Activated naive CD8-positive, alpha-beta T cell (primary cell): ENCODE results near the gene RAB20.
"Not testable (repeated sequence)": the region's sequence is repeated elsewhere in the genome, so short reads cannot be mapped to it uniquely, and the experiment has no call there.

ENCODE experiments used
- H3K27ac Mint-ChIP-seq: one replicate; pipeline ENCODE4 v1.8.0; 2021; ENCODE audit warnings: mixed read lengths
- H3K27me3 Mint-ChIP-seq: one replicate; pipeline ENCODE4 v1.8.0; 2021; ENCODE audit warnings: mixed read lengths
- H3K36me3 Mint-ChIP-seq: one replicate; pipeline ENCODE4 v1.8.0; 2021; ENCODE audit warnings: mixed read lengths
- H3K4me1 Mint-ChIP-seq: one replicate; pipeline ENCODE4 v1.8.0; 2021; ENCODE audit warnings: low read depth, mixed read lengths
- H3K4me3 Mint-ChIP-seq: one replicate; pipeline ENCODE4 v1.8.0; 2021; ENCODE audit warnings: mild to moderate bottlenecking, mixed read lengths
- H3K9me3 Mint-ChIP-seq: one replicate; pipeline ENCODE4 v1.8.0; 2021; ENCODE audit warnings: low read depth, mixed read lengths

Gene RAB20

GRCh38 chr13:110533771-110534670 is 27.5 kb downstream of the RAB20 start:
- no peaks in the 10 kb centered on the region for H3K36me3 Mint-ChIP-seq
- no peak overlapping the region for H3K27ac Mint-ChIP-seq
- no peaks in the 10 kb centered on the region for H3K27me3 Mint-ChIP-seq
- no peaks in the 10 kb centered on the region for H3K9me3 Mint-ChIP-seq
- peaks cover 10% of the 10 kb centered on the region for H3K4me1 Mint-ChIP-seq
- H3K4me3 Mint-ChIP-seq: no peak overlapping the region

- not testable (repeated sequence) for H3K36me3 Mint-ChIP-seq, H3K9me3 Mint-ChIP-seq, H3K4me3 Mint-ChIP-seq, H3K27ac Mint-ChIP-seq, H3K4me1 Mint-ChIP-seq, H3K27me3 Mint-ChIP-seq
These were observed 29.3 kb downstream of the RAB20 start for GRCh38 chr13:110532258-110532657.

- H3K4me1 Mint-ChIP-seq: peaks cover 3% of the 10 kb centered on the region
- H3K27me3 Mint-ChIP-seq: no peaks in the 10 kb centered on the region
- no peaks in the 10 kb centered on the region for H3K36me3 Mint-ChIP-seq
- H3K27ac Mint-ChIP-seq: no peak overlapping the region
- H3K4me3 Mint-ChIP-seq: no peak overlapping the region
- H3K9me3 Mint-ChIP-seq: no peaks in the 10 kb centered on the region
These were observed 29.8 kb downstream of the RAB20 start for GRCh38 chr13:110531671-110532083.

GRCh38 chr13:110531100-110531499 is 30.4 kb downstream of the RAB20 start:
- H3K36me3 Mint-ChIP-seq: no peaks in the 10 kb centered on the region
- no peak overlapping the region for H3K4me3 Mint-ChIP-seq
- no peaks in the 10 kb centered on the region for H3K27me3 Mint-ChIP-seq
- peaks cover 2% of the 10 kb centered on the region for H3K4me1 Mint-ChIP-seq
- no peaks in the 10 kb centered on the region for H3K9me3 Mint-ChIP-seq
- H3K27ac Mint-ChIP-seq: no peak overlapping the region

GRCh38 chr13:110529522-110530311 is 31.8 kb downstream of the RAB20 start:
- no peak overlapping the region for H3K4me3 Mint-ChIP-seq
- H3K9me3 Mint-ChIP-seq: no peaks in the 10 kb centered on the region
- peaks cover 15% of the 10 kb centered on the region for H3K4me1 Mint-ChIP-seq
- H3K27me3 Mint-ChIP-seq: no peaks in the 10 kb centered on the region
- no peaks in the 10 kb centered on the region for H3K36me3 Mint-ChIP-seq
- H3K27ac Mint-ChIP-seq: no peak overlapping the region

GRCh38 chr13:110528911-110529310 is 32.6 kb downstream of the RAB20 start:
- no peaks in the 10 kb centered on the region for H3K36me3 Mint-ChIP-seq
- H3K27ac Mint-ChIP-seq: no peak overlapping the region
- no peak overlapping the region for H3K4me3 Mint-ChIP-seq
- H3K9me3 Mint-ChIP-seq: no peaks in the 10 kb centered on the region
- H3K4me1 Mint-ChIP-seq: peaks cover 22% of the 10 kb centered on the region
- no peaks in the 10 kb centered on the region for H3K27me3 Mint-ChIP-seq

- Mint-ChIP-seq H3K4me3 (no peak overlapping the region), H3K4me1 (peaks cover 22% of the 10 kb centered on the region), H3K9me3 (no peaks in the 10 kb centered on the region), H3K27me3 (no peaks in the 10 kb centered on the region), H3K36me3 (no peaks in the 10 kb centered on the region), H3K27ac (no peak overlapping the region)
These were observed 33.2 kb downstream of the RAB20 start for GRCh38 chr13:110528371-110528770.

- no peak overlapping the region for H3K4me3 Mint-ChIP-seq
- no peaks in the 10 kb centered on the region for H3K36me3 Mint-ChIP-seq
- no peak overlapping the region for H3K27ac Mint-ChIP-seq
These were observed 35.9 kb downstream of the RAB20 start for GRCh38 chr13:110525328-110526319.

GRCh38 chr13:110524541-110525257 is 36.8 kb downstream of the RAB20 start:
- Mint-ChIP-seq H3K4me1 (peaks cover 22% of the 10 kb centered on the region), H3K27me3 (no peaks in the 10 kb centered on the region), H3K36me3 (no peaks in the 10 kb centered on the region), H3K27ac (no peak overlapping the region), H3K4me3 (no peak overlapping the region), H3K9me3 (no peaks in the 10 kb centered on the region)

More at GRCh38 chr13:110525328-110526319, 35.9 kb downstream of the RAB20 start:
- Mint-ChIP-seq H3K27me3 (no peaks in the 10 kb centered on the region), H3K9me3 (no peaks in the 10 kb centered on the region), H3K4me1 (peaks cover 22% of the 10 kb centered on the region)

GRCh38 chr13:110523838-110524540 is 37.5 kb downstream of the RAB20 start:
- Mint-ChIP-seq H3K4me3 (no peak overlapping the region), H3K27me3 (no peaks in the 10 kb centered on the region), H3K9me3 (no peaks in the 10 kb centered on the region), H3K36me3 (no peaks in the 10 kb centered on the region), H3K4me1 (peaks cover 22% of the 10 kb centered on the region), H3K27ac (no peak overlapping the region)

- Mint-ChIP-seq H3K9me3 (no peaks in the 10 kb centered on the region), H3K27me3 (no peaks in the 10 kb centered on the region), H3K27ac (no peak overlapping the region), H3K4me3 (no peak overlapping the region), H3K36me3 (no peaks in the 10 kb centered on the region), H3K4me1 (peaks cover 22% of the 10 kb centered on the region)
These were observed 38.3 kb downstream of the RAB20 start for GRCh38 chr13:110523180-110523579.

GRCh38 chr13:110522721-110523120 is 38.8 kb downstream of the RAB20 start:
- Mint-ChIP-seq H3K27me3 (no peaks in the 10 kb centered on the region), H3K9me3 (no peaks in the 10 kb centered on the region), H3K4me1 (peaks cover 22% of the 10 kb centered on the region), H3K4me3 (no peak overlapping the region), H3K36me3 (no peaks in the 10 kb centered on the region), H3K27ac (no peak overlapping the region)

GRCh38 chr13:110521946-110522345 is 39.6 kb downstream of the RAB20 start:
- H3K4me3 Mint-ChIP-seq: no peak overlapping the region
- no peaks in the 10 kb centered on the region for H3K36me3 Mint-ChIP-seq
- H3K27ac Mint-ChIP-seq: no peak overlapping the region
- H3K9me3 Mint-ChIP-seq: no peaks in the 10 kb centered on the region
- H3K4me1 Mint-ChIP-seq: peaks cover 22% of the 10 kb centered on the region
- no peaks in the 10 kb centered on the region for H3K27me3 Mint-ChIP-seq
